Measurements from ENCODE around the gene CD3G. TPM values are rescaled to one million over a fixed set of nuclear protein-coding genes. Genes with fewer than 3 reads are reported as not detected.

Gene CD3G
- total and polyA plus RNA-seq, 9 of the 15 experiments (the other 6 are each of a cell fraction or from before 2014, with no cell fraction given): 0.30 to 1.7 (median 0.47) TPM

GRCh38 chr11:118319337-118319707 lies 24.8 kb upstream of the CD3G start (continued):
- peak; percentile 39; the same call in 1 of the 2 replicates for TF ChIP-seq MGA (IDR thresholded peaks at IDR 0.05)
- TF ChIP-seq GATAD2B (IDR thresholded peaks at IDR 0.05; ENCODE audit: borderline replicate concordance): no peak
- peak; percentile 86 for TF ChIP-seq ATF7 (IDR thresholded peaks at IDR 0.05)
- no peak for TF ChIP-seq TSC22D4 (tag; IDR thresholded peaks at IDR 0.05)
- TF ChIP-seq MAFF (IDR thresholded peaks at IDR 0.05; ENCODE audit: low read length): no peak
- TF ChIP-seq ZBTB43 (CRISPR knock-in tag; IDR thresholded peaks at IDR 0.05): no peak
- TF ChIP-seq EP300 (IDR thresholded peaks at IDR 0.05; ENCODE audit: low read length): peak; percentile 36; the same call in 1 of the 2 replicates
- no peak for TF ChIP-seq ZNF143 (CRISPR knock-in tag; IDR thresholded peaks at IDR 0.05)
- TF ChIP-seq ZEB2 (IDR thresholded peaks at IDR 0.05): peak; percentile 75
